ENCODE data around the gene NCOR1. TPM values are rescaled to one million over a fixed set of nuclear protein-coding genes. Genes with fewer than 3 reads are reported as not detected.

NCOR1 gene
- total and polyA plus RNA-seq, 8 donors, result 110 to 139 (median 117) TPM

DNA sequence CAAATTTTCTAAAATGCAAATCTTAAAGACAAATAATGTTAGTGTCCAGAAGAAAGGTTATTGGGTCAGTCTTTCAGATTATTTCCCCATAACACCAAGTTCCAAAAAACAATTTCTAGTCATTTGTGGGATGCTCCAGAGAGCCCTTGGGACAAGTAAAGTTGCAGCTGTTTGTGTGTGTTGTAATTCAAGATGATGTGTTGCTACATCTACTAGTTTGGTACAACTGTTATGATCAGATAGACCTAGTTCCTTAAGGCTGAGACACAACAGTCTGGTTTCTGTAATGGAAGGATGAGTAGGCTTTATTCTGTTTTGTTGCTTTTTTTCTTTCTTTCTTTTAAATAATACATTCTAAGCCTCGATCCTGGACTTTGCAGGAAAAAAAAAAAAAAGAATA, 43.6 kb upstream of the NCOR1 start:
- Histone ChIP-seq H3K4me3 (no peak overlapping the region), H3K27me3 (no peaks in the 10 kb centered on the region), H3K27ac (no peak overlapping the region), H3K9me3 (no peaks in the 10 kb centered on the region), H3K4me1 (peaks cover 0 to 21% of the 10 kb centered on the region in 2 donors), H3K36me3 (no peaks in the 10 kb centered on the region)
- ATAC-seq (peak; percentile 26), DNase-seq (peak in 2 of 4 donors; percentile 44 to 76)
- TF ChIP-seq, protein P1, sequence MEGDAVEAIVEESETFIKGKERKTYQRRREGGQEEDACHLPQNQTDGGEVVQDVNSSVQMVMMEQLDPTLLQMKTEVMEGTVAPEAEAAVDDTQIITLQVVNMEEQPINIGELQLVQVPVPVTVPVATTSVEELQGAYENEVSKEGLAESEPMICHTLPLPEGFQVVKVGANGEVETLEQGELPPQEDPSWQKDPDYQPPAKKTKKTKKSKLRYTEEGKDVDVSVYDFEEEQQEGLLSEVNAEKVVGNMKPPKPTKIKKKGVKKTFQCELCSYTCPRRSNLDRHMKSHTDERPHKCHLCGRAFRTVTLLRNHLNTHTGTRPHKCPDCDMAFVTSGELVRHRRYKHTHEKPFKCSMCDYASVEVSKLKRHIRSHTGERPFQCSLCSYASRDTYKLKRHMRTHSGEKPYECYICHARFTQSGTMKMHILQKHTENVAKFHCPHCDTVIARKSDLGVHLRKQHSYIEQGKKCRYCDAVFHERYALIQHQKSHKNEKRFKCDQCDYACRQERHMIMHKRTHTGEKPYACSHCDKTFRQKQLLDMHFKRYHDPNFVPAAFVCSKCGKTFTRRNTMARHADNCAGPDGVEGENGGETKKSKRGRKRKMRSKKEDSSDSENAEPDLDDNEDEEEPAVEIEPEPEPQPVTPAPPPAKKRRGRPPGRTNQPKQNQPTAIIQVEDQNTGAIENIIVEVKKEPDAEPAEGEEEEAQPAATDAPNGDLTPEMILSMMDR (IDR thresholded peaks at IDR 0.05), result no peak
- intact Hi-C loops (cut with DNase I), result no loop called here

- H3K9me3 ChIP-seq, result no peaks in the 10 kb centered on the region
- peaks cover 0 to 21% of the 10 kb centered on the region in 2 donors for H3K4me1 ChIP-seq
- ATAC-seq, result peak; percentile 82
- H3K36me3 ChIP-seq, result no peaks in the 10 kb centered on the region
- H3K4me3 ChIP-seq, result no peak overlapping the region
- intact Hi-C loops (cut with DNase I), result no loop called here
- peak in 3 of 4 donors; percentile 65 to 95 (median 92) for DNase-seq
- peak overlapping the region; percentile 64 to 66 for H3K27ac ChIP-seq
- TF ChIP-seq, protein P1 (IDR thresholded peaks at IDR 0.05), result no peak
- no peaks in the 10 kb centered on the region for H3K27me3 ChIP-seq
These were observed 40.2 kb upstream of the NCOR1 start for GRCh38 chr17:16255481-16255921.

GRCh38 chr17:16254773-16255400, 39.6 kb upstream of the NCOR1 start:
- no peaks in the 10 kb centered on the region for H3K9me3 ChIP-seq
- H3K27ac ChIP-seq, result peak overlapping the region; percentile 64 to 66
- H3K4me1 ChIP-seq, result peaks cover 0 to 21% of the 10 kb centered on the region in 2 donors
- ATAC-seq (no peak), DNase-seq (no peak)
- TF ChIP-seq, protein P1 (IDR thresholded peaks at IDR 0.05), result no peak
- H3K4me3 ChIP-seq, result no peak overlapping the region
- no peaks in the 10 kb centered on the region for H3K36me3 ChIP-seq
- no peaks in the 10 kb centered on the region for H3K27me3 ChIP-seq
- intact Hi-C loops (cut with DNase I), result no loop called here

GRCh38 chr17:16251556-16251955, 36.2 kb upstream of the NCOR1 start:
- intact Hi-C loops (cut with DNase I), result no loop called here
- Histone ChIP-seq H3K36me3 (peaks cover 0 to 4% of the 10 kb centered on the region in 2 donors), H3K4me1 (peaks cover 0 to 21% of the 10 kb centered on the region in 2 donors), H3K4me3 (no peak overlapping the region), H3K27ac (no peak overlapping the region), H3K9me3 (no peaks in the 10 kb centered on the region), H3K27me3 (no peaks in the 10 kb centered on the region)
- TF ChIP-seq, protein P1 (IDR thresholded peaks at IDR 0.05), result no peak
- no peak for DNase-seq
- ATAC-seq, result no peak

- Histone ChIP-seq H3K4me3 (no peak overlapping the region), H3K27ac (no peak overlapping the region), H3K27me3 (no peaks in the 10 kb centered on the region), H3K4me1 (peaks cover 0 to 16% of the 10 kb centered on the region in 2 donors), H3K36me3 (peaks cover 0 to 4% of the 10 kb centered on the region in 2 donors), H3K9me3 (no peaks in the 10 kb centered on the region)
- TF ChIP-seq, protein P1 (IDR thresholded peaks at IDR 0.05), result no peak
- ATAC-seq (no peak), DNase-seq (no peak)
- intact Hi-C loops (cut with DNase I), result no loop called here
These were observed 35.7 kb upstream of the NCOR1 start for GRCh38 chr17:16251043-16251442.
